ENCODE results near the gene HPCAL1. TPM values are rescaled to one million over a fixed set of nuclear protein-coding genes. Genes with fewer than 3 reads are reported as not detected.

Gene HPCAL1
- total and polyA plus RNA-seq, 2 of the 8 experiments (the other 6 are each of a cell fraction or from before 2014, with no cell fraction given): 5.8 to 8.6 TPM

DNA sequence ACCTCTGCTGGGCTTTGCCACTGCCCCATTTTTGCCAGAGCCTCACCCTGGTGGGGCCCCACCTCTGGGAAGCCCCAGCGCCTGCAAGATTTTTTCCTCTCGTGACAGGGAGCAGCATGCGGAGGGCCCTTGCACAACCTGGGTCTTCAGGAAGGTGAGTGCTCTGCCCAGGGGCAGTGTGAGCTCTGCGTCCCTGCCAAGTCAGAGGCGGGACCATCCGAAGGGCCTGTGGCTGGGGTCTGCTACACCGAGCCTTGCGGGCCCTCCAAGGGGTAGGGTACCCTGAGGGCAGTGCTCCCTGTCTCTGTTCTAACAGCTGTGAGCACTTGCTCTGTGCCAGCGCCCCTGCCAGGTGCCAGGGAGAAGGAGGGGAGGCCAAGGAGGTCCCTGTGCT, 151.2 kb downstream of the HPCAL1 start:
- H3K4ac ChIP-seq (replicated peaks; ENCODE audit: insufficient read length, low read depth, low read length): no peak overlapping the region
- no peak overlapping the region for H2BK12ac ChIP-seq (ENCODE audit: low read depth, low read length)
- H4K20me1 ChIP-seq (replicated peaks in 1 of 2; ENCODE audit: control insufficient read depth in 1 of 2, insufficient read depth in 2 of 2, low read length in 2 of 2): no peaks in the 10 kb centered on the region
- H2AFZ ChIP-seq (ENCODE audit: low read length): no peak overlapping the region
- no peaks in the 10 kb centered on the region for H3K79me2 ChIP-seq (ENCODE audit: control insufficient read depth in 1 of 2, insufficient read depth in 2 of 2, low read length in 2 of 2)
- no peak overlapping the region for H3K9ac ChIP-seq (replicated peaks in 1 of 4; ENCODE audit: extremely low read depth in 1 of 4, low read depth in 3 of 4, low read length in 3 of 4)
- H3K4me1 ChIP-seq (replicated peaks in 1 of 4; ENCODE audit: control insufficient read depth in 3 of 4, insufficient read depth in 4 of 4, low read length in 3 of 4): peaks cover 0 to 4% (median under 1%) of the 10 kb centered on the region in 4 experiments; a peak in 3 of 7 replicates
- H3K14ac ChIP-seq (ENCODE audit: insufficient read length): no peak overlapping the region
- H2BK120ac ChIP-seq (replicated peaks; ENCODE audit: low read depth, low read length): no peak overlapping the region
- H3K23ac ChIP-seq (ENCODE audit: insufficient read length): no peak overlapping the region
- H4K91ac ChIP-seq (replicated peaks; ENCODE audit: insufficient read length, low read length): no peak overlapping the region
- no peak overlapping the region for H3K4me2 ChIP-seq (ENCODE audit: insufficient read depth in 1 of 2, low read depth in 2 of 2, low read length in 2 of 2)
- no peaks in the 10 kb centered on the region for H3K36me3 ChIP-seq (ENCODE audit: control insufficient read depth in 2 of 4, insufficient read depth in 4 of 4, low read length in 3 of 4)
- no peak overlapping the region for H3K56ac ChIP-seq (replicated peaks; ENCODE audit: insufficient read length, low read depth, low read length)
- ChIA-PET POLR2A (ENCODE audit: partially characterized antibody) (interaction anchor here (0.6 to 1.6 kb wide), 2 partner anchors 15 to 319 kb away, joined by 3 to 4 read pairs; no protein-coding TSS in a partner anchor), CTCF (ENCODE audit: partially characterized antibody) (interaction anchor here (0.7 to 1.5 kb wide), 4 partner anchors 11 to 214 kb away, joined by 3 to 4 read pairs (median 4); no protein-coding TSS in a partner anchor)
- H4K5ac ChIP-seq (ENCODE audit: insufficient read length, low read depth, low read length): no peak overlapping the region
- no peaks in the 10 kb centered on the region for H3K9me3 ChIP-seq (ENCODE audit: insufficient read depth in 2 of 2, low read depth in 1 of 2, low read length in 1 of 2)
- DNase-seq (ENCODE audit: low read depth in 1 of 2, low spot score in 2 of 2) (no peak), FAIRE-seq (no peak)
- peaks cover under 1% of the 10 kb centered on the region; the same call in 1 of the 2 replicates for H3K23me2 ChIP-seq (ENCODE audit: low read depth, low read length)
- H2BK5ac ChIP-seq (ENCODE audit: low read depth, low read length): no peak overlapping the region
- no peak overlapping the region for H3K27ac ChIP-seq (ENCODE audit: low read depth, low read length)
- H3K4me3 ChIP-seq (ENCODE audit: extremely low read depth in 1 of 4, insufficient read depth in 2 of 4, low read depth in 3 of 4, low read length in 4 of 4): no peak overlapping the region
- H4K8ac ChIP-seq (ENCODE audit: extremely low read depth, insufficient read depth, low read length): no peak overlapping the region; the same call in none of the 2 replicates
- H2BK15ac ChIP-seq (ENCODE audit: low read length): no peak overlapping the region
- no peak overlapping the region for H3K18ac ChIP-seq (ENCODE audit: extremely low read depth, low read length)
- peaks cover 0 to 10% (median 5%) of the 10 kb centered on the region in 4 experiments; a peak in 5 of 7 replicates for H3K27me3 ChIP-seq (replicated peaks in 1 of 4; ENCODE audit: control insufficient read depth in 3 of 4, extremely low read depth in 1 of 4, insufficient read depth in 3 of 4, low read length in 3 of 4)
- no peak overlapping the region for H2BK20ac ChIP-seq (ENCODE audit: low read length)
- 93% methylated on average over 9 of the region's 9 CpGs; no CpG with 5 or more reads in 1 of the 2 experiments for WGBS, 2 experiments (ENCODE audit: extremely low coverage in 1 of 2, insufficient coverage in 1 of 2, insufficient read length in 1 of 2, insufficient replicate concordance in 2 of 2, low coverage in 1 of 2, low lambda C conversion rate in 2 of 2, missing lambda C conversion rate in 1 of 2)
- H2AK5ac ChIP-seq (ENCODE audit: low read depth, low read length): no peak overlapping the region
- no peaks in the 10 kb centered on the region for H3K79me1 ChIP-seq (ENCODE audit: low read depth, low read length)
- no peak for TF ChIP-seq FOSL1 (IDR thresholded peaks at IDR 0.05; ENCODE audit: insufficient read depth, low read depth, low read length)
- no peak for TF ChIP-seq PHF8 (conservative IDR thresholded peaks at IDR 0.05; ENCODE audit: low read depth, low read length)
- TF ChIP-seq TCF12 (IDR thresholded peaks at IDR 0.05; ENCODE audit: low read depth, low read length): no peak
- no peak for TF ChIP-seq CHD1 (IDR thresholded peaks at IDR 0.05; ENCODE audit: low read depth, low read length)
- no peak for TF ChIP-seq RFX5 (IDR thresholded peaks at IDR 0.05; ENCODE audit: borderline replicate concordance, low read depth, low read length)
- TF ChIP-seq JUND (IDR thresholded peaks at IDR 0.05; ENCODE audit: low read length): no peak
- TF ChIP-seq SIX5 (IDR thresholded peaks at IDR 0.05; ENCODE audit: low read depth, low read length): no peak
- no peak for TF ChIP-seq TAF7 (optimal IDR thresholded peaks at IDR 0.05; ENCODE audit: borderline replicate concordance, low read depth, low read length)
- TF ChIP-seq GTF2F1 (IDR thresholded peaks at IDR 0.05; ENCODE audit: borderline replicate concordance, low read depth, low read length): no peak
- TF ChIP-seq CBX5 (IDR thresholded peaks at IDR 0.05; ENCODE audit: low read depth, low read length): no peak
- TF ChIP-seq ASH2L (IDR thresholded peaks at IDR 0.05; ENCODE audit: low read length): no peak
- no peak for TF ChIP-seq RAD21 (IDR thresholded peaks at IDR 0.05 in 1 of 2, conservative IDR thresholded peaks at IDR 0.05 in 1 of 2; ENCODE audit: low read depth in 2 of 2, low read length in 2 of 2)
- TF ChIP-seq KDM5A (IDR thresholded peaks at IDR 0.05; ENCODE audit: low read length): no peak
- no peak for TF ChIP-seq ZNF274 (IDR thresholded peaks at IDR 0.05; ENCODE audit: borderline replicate concordance, extremely low read depth, low read length)
